Measurements from ENCODE around the gene KHDRBS2. TPM values are rescaled to one million over a fixed set of nuclear protein-coding genes. Genes with fewer than 3 reads are reported as not detected.

KHDRBS2 gene
- total and polyA plus RNA-seq, 2 donors (not counting 1 experiment from before 2014, with no cell fraction given) = 8.9 to 9.4 TPM

DNA sequence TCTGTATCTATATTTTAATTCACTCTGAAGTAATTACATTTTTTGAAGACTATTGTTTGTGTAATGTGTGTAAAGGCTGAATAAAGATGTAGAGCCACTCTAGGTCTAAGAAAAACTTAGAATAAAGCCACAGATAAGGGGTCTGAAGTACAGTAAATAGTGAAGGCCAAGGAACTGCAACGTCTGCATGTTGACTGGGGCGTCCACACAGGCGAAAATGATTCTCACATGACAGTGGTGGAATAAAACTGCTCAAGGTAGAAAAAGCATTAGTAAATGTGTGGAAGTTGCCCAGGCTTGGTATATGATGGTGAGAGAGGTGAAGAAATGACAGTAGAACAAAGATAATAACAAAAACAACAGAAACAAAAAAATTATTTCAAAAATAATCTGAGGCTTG, 196.2 kb downstream of the KHDRBS2 start:
- Histone ChIP-seq H4K20me1 (ENCODE audit: control insufficient read depth, insufficient read depth, low read length, poor library complexity, severe bottlenecking) (no peaks in the 10 kb centered on the region), H3K9me3 (ENCODE audit: control extremely low read depth in 1 of 3, control insufficient read depth in 2 of 3, insufficient read depth in 1 of 3, low read length in 2 of 3) (peaks cover 0 to 12% (median 0%) of the 10 kb centered on the region in 3 donors), H3K9ac (ENCODE audit: low read length) (no peak overlapping the region), H2AFZ (ENCODE audit: insufficient read depth, low read depth, low read length, poor library complexity, severe bottlenecking) (no peak overlapping the region), H3K4me2 (replicated peaks; ENCODE audit: low read depth, low read length, poor library complexity, severe bottlenecking) (peak overlapping the region; percentile 64), H3K27ac (ENCODE audit: low read length in 2 of 2) (peak overlapping the region; percentile 30 to 70), H3K79me2 (ENCODE audit: control insufficient read depth, insufficient read depth, low read length) (peaks cover 13% of the 10 kb centered on the region), H3K4me1 (ENCODE audit: control insufficient read depth in 2 of 2, insufficient read depth in 2 of 2, low read length in 2 of 2) (peaks cover 25 to 49% of the 10 kb centered on the region in 2 donors), H3K27me3 (replicated peaks in 1 of 4; ENCODE audit: control extremely low read depth in 1 of 4, control insufficient read depth in 3 of 4, insufficient read depth in 4 of 4, low read length in 3 of 4) (no peaks in the 10 kb centered on the region), H3K4me3 (ENCODE audit: control extremely low read depth in 1 of 5, extremely low read depth in 1 of 5, insufficient read depth in 1 of 5, low read depth in 2 of 5, low read length in 4 of 5) (no peak overlapping the region), H3K36me3 (replicated peaks in 1 of 2; ENCODE audit: control extremely low read depth in 1 of 2, control insufficient read depth in 1 of 2, extremely low read depth in 1 of 2, insufficient read depth in 2 of 2, low read length in 1 of 2) (no peaks in the 10 kb centered on the region)
- POLR2A ChIA-PET = no interaction called here
- no peak for TF ChIP-seq EZH2 (IDR thresholded peaks at IDR 0.05; ENCODE audit: borderline replicate concordance, insufficient read depth, low read depth, low read length, poor library complexity, severe bottlenecking)
- TF ChIP-seq CTCF (IDR thresholded peaks at IDR 0.05) = no peak
- DNase-seq = no peak
- Mint-ChIP-seq H3K27me3 (no peaks in the 10 kb centered on the region), H3K9me3 (ENCODE audit: insufficient read depth) (peaks cover 2% of the 10 kb centered on the region), H3K4me1 (peaks cover 48% of the 10 kb centered on the region), H3K27ac (peak overlapping the region; percentile 79), H3K4me3 (peak overlapping the region; percentile 58)
- ATAC-seq (ENCODE audit: low read depth) = no peak
- intact Hi-C loops (cut with micrococcal nuclease) = loop anchor here (10.0 kb wide), 2 partner anchors 55 to 205 kb away; no protein-coding TSS in a partner anchor
- CTCF ChIA-PET = no interaction called here
- WGBS (ENCODE audit: insufficient coverage) = 79% methylated on average over 3 of the region's 3 CpGs

- H3K27ac ChIP-seq (ENCODE audit: low read length in 2 of 2) = no peak overlapping the region
- H3K9me3 ChIP-seq (ENCODE audit: control extremely low read depth in 1 of 3, control insufficient read depth in 2 of 3, insufficient read depth in 1 of 3, low read length in 2 of 3) = peaks cover 0 to 12% (median 0%) of the 10 kb centered on the region in 3 donors
- DNase-seq (no peak), ATAC-seq (ENCODE audit: low read depth) (no peak)
- no peak overlapping the region for H3K9ac ChIP-seq (ENCODE audit: low read length)
- no peaks in the 10 kb centered on the region for H3K36me3 ChIP-seq (replicated peaks in 1 of 2; ENCODE audit: control extremely low read depth in 1 of 2, control insufficient read depth in 1 of 2, extremely low read depth in 1 of 2, insufficient read depth in 2 of 2, low read length in 1 of 2)
- no peak overlapping the region for H2AFZ ChIP-seq (ENCODE audit: insufficient read depth, low read depth, low read length, poor library complexity, severe bottlenecking)
- POLR2A ChIA-PET = no interaction called here
- intact Hi-C loops (cut with micrococcal nuclease) = no loop called here
- Mint-ChIP-seq H3K4me1 (peaks cover 40% of the 10 kb centered on the region), H3K27me3 (no peaks in the 10 kb centered on the region), H3K27ac (no peak overlapping the region), H3K4me3 (no peak overlapping the region), H3K9me3 (ENCODE audit: insufficient read depth) (no peaks in the 10 kb centered on the region)
- peaks cover 13% of the 10 kb centered on the region for H3K79me2 ChIP-seq (ENCODE audit: control insufficient read depth, insufficient read depth, low read length)
- CTCF ChIA-PET = no interaction called here
- WGBS (ENCODE audit: insufficient coverage) = 71% methylated on average over 2 of the region's 2 CpGs
- H3K27me3 ChIP-seq (replicated peaks in 1 of 4; ENCODE audit: control extremely low read depth in 1 of 4, control insufficient read depth in 3 of 4, insufficient read depth in 4 of 4, low read length in 3 of 4) = no peaks in the 10 kb centered on the region
- TF ChIP-seq EZH2 (IDR thresholded peaks at IDR 0.05; ENCODE audit: borderline replicate concordance, insufficient read depth, low read depth, low read length, poor library complexity, severe bottlenecking) = no peak
- no peak for TF ChIP-seq CTCF (IDR thresholded peaks at IDR 0.05)
- peaks cover 24 to 38% of the 10 kb centered on the region in 2 donors for H3K4me1 ChIP-seq (ENCODE audit: control insufficient read depth in 2 of 2, insufficient read depth in 2 of 2, low read length in 2 of 2)
- H4K20me1 ChIP-seq (ENCODE audit: control insufficient read depth, insufficient read depth, low read length, poor library complexity, severe bottlenecking) = no peaks in the 10 kb centered on the region
- no peak overlapping the region for H3K4me3 ChIP-seq (ENCODE audit: control extremely low read depth in 1 of 5, extremely low read depth in 1 of 5, insufficient read depth in 1 of 5, low read depth in 2 of 5, low read length in 4 of 5)
- H3K4me2 ChIP-seq (replicated peaks; ENCODE audit: low read depth, low read length, poor library complexity, severe bottlenecking) = no peak overlapping the region
These were observed 200.0 kb downstream of the KHDRBS2 start for GRCh38 chr6:62086047-62086446.
